ENCODE measurements around the gene CHST13. TPM values are rescaled to one million over a fixed set of nuclear protein-coding genes. Genes with fewer than 3 reads are reported as not detected.

Gene CHST13
- total RNA-seq, 3 donors from 2014 or later = 0.29 to 0.80 TPM; not detected in 1

GRCh38 chr3:126488886-126489569 lies 34.9 kb upstream of the CHST13 start:
- DNase-seq (ENCODE audit: low spot score in 2 of 2) = no peak
- intact Hi-C loops (cut with DNase I; ENCODE audit: low total_unique reads) = no loop called here

GRCh38 chr3:126490619-126491018 lies 33.3 kb upstream of the CHST13 start:
- Histone ChIP-seq H3K4me3 (no peak overlapping the region), H3K9me3 (no peaks in the 10 kb centered on the region), H3K27ac (peak overlapping the region in 1 of 2 donors; percentile 50), H3K4me1 (no peaks in the 10 kb centered on the region), H3K27me3 (no peaks in the 10 kb centered on the region), H3K36me3 (no peaks in the 10 kb centered on the region)
- intact Hi-C loops (cut with DNase I; ENCODE audit: low total_unique reads) = no loop called here
- TF ChIP-seq POLR2A (IDR thresholded peaks at IDR 0.05) = no peak
- DNase-seq (ENCODE audit: low spot score in 2 of 2) = no peak

More at GRCh38 chr3:126488886-126489569, 34.9 kb upstream of the CHST13 start:
- Histone ChIP-seq H3K27me3 (no peaks in the 10 kb centered on the region), H3K9me3 (no peaks in the 10 kb centered on the region), H3K27ac (no peak overlapping the region), H3K36me3 (no peaks in the 10 kb centered on the region), H3K4me3 (no peak overlapping the region), H3K4me1 (no peaks in the 10 kb centered on the region)
- no peak for TF ChIP-seq CTCF (IDR thresholded peaks at IDR 0.05)

GRCh38 chr3:126491221-126492013 lies 32.5 kb upstream of the CHST13 start:
- H3K27me3 ChIP-seq = no peaks in the 10 kb centered on the region
- no peaks in the 10 kb centered on the region for H3K36me3 ChIP-seq
- DNase-seq (ENCODE audit: low spot score in 2 of 2) = peak in 1 of 2 donors; percentile 40
- peak overlapping the region in 1 of 2 donors; percentile 30 for H3K27ac ChIP-seq
- TF ChIP-seq POLR2A (IDR thresholded peaks at IDR 0.05) (no peak), CTCF (IDR thresholded peaks at IDR 0.05) (no peak), POLR2AphosphoS5 (IDR thresholded peaks at IDR 0.05) (no peak)
- H3K4me3 ChIP-seq = peak overlapping the region in 1 of 3 donors; percentile 19
- intact Hi-C loops (cut with DNase I; ENCODE audit: low total_unique reads) = no loop called here
- H3K4me1 ChIP-seq = no peaks in the 10 kb centered on the region
- H3K9me3 ChIP-seq = no peaks in the 10 kb centered on the region

GRCh38 chr3:126493051-126493450 lies 30.9 kb upstream of the CHST13 start:
- DNase-seq (ENCODE audit: low spot score in 2 of 2) = no peak
- no peaks in the 10 kb centered on the region for H3K27me3 ChIP-seq
- no peaks in the 10 kb centered on the region for H3K9me3 ChIP-seq
- TF ChIP-seq POLR2AphosphoS5 (IDR thresholded peaks at IDR 0.05) (no peak), POLR2A (IDR thresholded peaks at IDR 0.05) (no peak)
- no peaks in the 10 kb centered on the region for H3K36me3 ChIP-seq
- intact Hi-C loops (cut with DNase I; ENCODE audit: low total_unique reads) = no loop called here
- no peaks in the 10 kb centered on the region for H3K4me1 ChIP-seq
- H3K27ac ChIP-seq = no peak overlapping the region
- no peak overlapping the region for H3K4me3 ChIP-seq

GRCh38 chr3:126493739-126494138 lies 30.2 kb upstream of the CHST13 start:
- H3K36me3 ChIP-seq = no peaks in the 10 kb centered on the region
- no peak for DNase-seq (ENCODE audit: low spot score in 2 of 2)
- H3K9me3 ChIP-seq = no peaks in the 10 kb centered on the region
- TF ChIP-seq CTCF (IDR thresholded peaks at IDR 0.05) (no peak), POLR2AphosphoS5 (IDR thresholded peaks at IDR 0.05) (no peak), POLR2A (IDR thresholded peaks at IDR 0.05) (no peak)
- intact Hi-C loops (cut with DNase I; ENCODE audit: low total_unique reads) = no loop called here
- H3K4me1 ChIP-seq = no peaks in the 10 kb centered on the region
- no peak overlapping the region for H3K4me3 ChIP-seq
- H3K27me3 ChIP-seq = no peaks in the 10 kb centered on the region
- H3K27ac ChIP-seq = no peak overlapping the region
